ENCODE measurements around the gene FHIT. TPM values are rescaled to one million over a fixed set of nuclear protein-coding genes. Genes with fewer than 3 reads are reported as not detected.

The FHIT gene
- total RNA-seq, 1 donor from 2014 or later: 20.2 TPM

GRCh38 chr3:60758831-60759230 lies 492.4 kb downstream of the FHIT start:
- Mint-ChIP-seq H3K27me3 (ENCODE audit: unreplicated experiment) (peaks cover 3% of the 10 kb centered on the region), H3K36me3 (ENCODE audit: low read depth, unreplicated experiment) (no peaks in the 10 kb centered on the region), H3K4me1 (ENCODE audit: unreplicated experiment) (peaks cover 34% of the 10 kb centered on the region), H3K27ac (ENCODE audit: unreplicated experiment) (no peak overlapping the region), H3K4me3 (ENCODE audit: unreplicated experiment) (no peak overlapping the region), H3K9me3 (ENCODE audit: unreplicated experiment) (peaks cover 3% of the 10 kb centered on the region)
- DNase-seq (ENCODE audit: low spot score): no peak
- no peak for TF ChIP-seq CTCF (IDR thresholded peaks at IDR 0.05; ENCODE audit: unreplicated experiment)

DNA sequence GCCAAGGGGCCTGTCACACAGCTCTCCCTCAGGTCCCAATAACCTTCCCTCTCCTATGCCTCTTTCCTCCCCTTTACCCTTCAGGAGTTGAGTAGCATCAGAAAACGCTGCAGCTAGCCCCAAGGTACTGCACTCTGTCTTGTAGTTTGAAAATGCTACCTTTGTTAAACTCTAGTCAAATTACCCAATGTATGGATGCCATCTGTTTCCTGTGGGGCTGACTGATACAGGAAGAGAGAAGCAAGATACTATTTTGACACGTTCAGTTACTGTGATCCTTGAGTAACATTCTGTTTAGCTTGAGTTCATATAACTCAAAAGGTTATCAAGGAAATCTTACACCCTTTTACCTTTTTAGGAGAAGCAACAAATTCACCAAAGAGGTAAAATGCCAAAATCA lies 493.1 kb downstream of the FHIT start:
- H3K4me3 Mint-ChIP-seq (ENCODE audit: unreplicated experiment): no peak overlapping the region
- peaks cover 3% of the 10 kb centered on the region for H3K27me3 Mint-ChIP-seq (ENCODE audit: unreplicated experiment)
- no peak overlapping the region for H3K27ac Mint-ChIP-seq (ENCODE audit: unreplicated experiment)
- no peaks in the 10 kb centered on the region for H3K36me3 Mint-ChIP-seq (ENCODE audit: low read depth, unreplicated experiment)
- H3K9me3 Mint-ChIP-seq (ENCODE audit: unreplicated experiment): peaks cover 3% of the 10 kb centered on the region
- DNase-seq (ENCODE audit: low spot score): no peak
- TF ChIP-seq CTCF (IDR thresholded peaks at IDR 0.05; ENCODE audit: unreplicated experiment): no peak
- peaks cover 34% of the 10 kb centered on the region for H3K4me1 Mint-ChIP-seq (ENCODE audit: unreplicated experiment)

- Mint-ChIP-seq H3K4me1 (ENCODE audit: unreplicated experiment) (peaks cover 34% of the 10 kb centered on the region), H3K27me3 (ENCODE audit: unreplicated experiment) (peaks cover 3% of the 10 kb centered on the region), H3K36me3 (ENCODE audit: low read depth, unreplicated experiment) (no peaks in the 10 kb centered on the region), H3K4me3 (ENCODE audit: unreplicated experiment) (no peak overlapping the region), H3K9me3 (ENCODE audit: unreplicated experiment) (peaks cover 3% of the 10 kb centered on the region), H3K27ac (ENCODE audit: unreplicated experiment) (no peak overlapping the region)
- no peak for TF ChIP-seq CTCF (IDR thresholded peaks at IDR 0.05; ENCODE audit: unreplicated experiment)
- DNase-seq (ENCODE audit: low spot score): no peak
These were observed 493.5 kb downstream of the FHIT start for GRCh38 chr3:60757724-60758123.

GRCh38 chr3:60756241-60757030 lies 494.8 kb downstream of the FHIT start:
- peaks cover 3% of the 10 kb centered on the region for H3K27me3 Mint-ChIP-seq (ENCODE audit: unreplicated experiment)
- peaks cover 34% of the 10 kb centered on the region for H3K4me1 Mint-ChIP-seq (ENCODE audit: unreplicated experiment)
- H3K4me3 Mint-ChIP-seq (ENCODE audit: unreplicated experiment): no peak overlapping the region
- H3K36me3 Mint-ChIP-seq (ENCODE audit: low read depth, unreplicated experiment): no peaks in the 10 kb centered on the region
- H3K9me3 Mint-ChIP-seq (ENCODE audit: unreplicated experiment): peaks cover 3% of the 10 kb centered on the region
- no peak for DNase-seq (ENCODE audit: low spot score)
- no peak overlapping the region for H3K27ac Mint-ChIP-seq (ENCODE audit: unreplicated experiment)
- TF ChIP-seq CTCF (IDR thresholded peaks at IDR 0.05; ENCODE audit: unreplicated experiment): no peak

- Mint-ChIP-seq H3K4me3 (ENCODE audit: unreplicated experiment) (no peak overlapping the region), H3K27ac (ENCODE audit: unreplicated experiment) (no peak overlapping the region), H3K9me3 (ENCODE audit: unreplicated experiment) (peaks cover 2% of the 10 kb centered on the region), H3K36me3 (ENCODE audit: low read depth, unreplicated experiment) (peaks cover 4% of the 10 kb centered on the region), H3K27me3 (ENCODE audit: unreplicated experiment) (peaks cover 5% of the 10 kb centered on the region), H3K4me1 (ENCODE audit: unreplicated experiment) (peaks cover 33% of the 10 kb centered on the region)
- peak; percentile 28 for TF ChIP-seq CTCF (IDR thresholded peaks at IDR 0.05; ENCODE audit: unreplicated experiment)
- peak; percentile 40 for DNase-seq (ENCODE audit: low spot score)
These were observed 496.2 kb downstream of the FHIT start for GRCh38 chr3:60755094-60755493.
